Inflammatory macrophage (primary cell): ENCODE results near the gene IFNGR2.
"Not testable (repeated sequence)": the region's sequence is repeated elsewhere in the genome, so short reads cannot be mapped to it uniquely, and the experiment has no call there.

ENCODE experiments used
- DNase-seq, 2 donors: peaks; one replicate each; pipeline ENCODE4 v3.0.0-alpha.2; 2020 to 2022

The IFNGR2 gene

DNA sequence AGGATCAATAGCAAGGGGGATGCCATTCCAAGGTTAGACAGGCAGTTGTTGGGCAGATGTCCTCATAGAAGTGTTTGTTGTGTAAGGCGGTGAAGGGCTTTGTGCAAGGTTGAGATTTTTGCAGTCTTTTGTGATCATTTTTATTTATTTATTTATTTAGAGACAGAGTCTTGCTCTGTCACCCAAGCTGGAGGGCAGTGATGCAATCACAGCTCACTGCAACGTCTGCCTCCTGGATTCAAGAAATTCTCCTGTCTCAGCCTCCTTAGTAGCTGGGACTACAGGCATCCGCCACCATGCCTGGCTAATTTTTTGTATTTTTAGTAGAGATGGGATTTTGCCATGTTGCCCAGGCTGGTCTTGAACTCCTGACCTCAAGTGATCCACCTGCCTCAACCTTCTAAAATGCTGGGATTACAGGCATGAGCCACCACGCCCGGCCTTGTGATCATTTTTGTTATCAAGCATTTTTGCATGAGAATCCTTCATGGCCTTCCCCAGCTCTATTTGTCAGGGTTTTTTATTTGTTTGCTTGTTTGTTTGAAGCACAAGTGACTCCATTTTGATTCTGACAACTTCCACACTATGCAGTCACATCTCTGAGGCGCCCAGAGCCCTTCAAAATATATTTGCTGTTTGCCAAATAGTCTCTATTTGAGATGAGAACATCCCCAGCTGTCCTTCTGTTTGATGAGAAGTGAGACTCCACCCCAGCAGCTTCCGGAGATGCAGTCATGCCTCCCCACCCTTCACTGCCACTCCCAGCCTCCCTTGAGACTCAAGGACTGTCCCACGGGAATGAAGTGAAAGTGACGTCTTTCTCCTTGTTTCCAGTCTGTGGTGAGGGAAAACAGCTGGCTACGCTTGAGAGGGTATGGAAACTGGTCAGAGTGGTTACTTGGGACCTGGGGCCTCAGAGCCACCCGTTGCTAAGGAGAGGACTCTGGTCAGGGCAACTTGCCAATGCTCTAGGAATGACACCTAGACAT, 38.6 kb downstream of the IFNGR2 start:
- DNase-seq: peak in 1 of 2 donors; percentile 15

DNA sequence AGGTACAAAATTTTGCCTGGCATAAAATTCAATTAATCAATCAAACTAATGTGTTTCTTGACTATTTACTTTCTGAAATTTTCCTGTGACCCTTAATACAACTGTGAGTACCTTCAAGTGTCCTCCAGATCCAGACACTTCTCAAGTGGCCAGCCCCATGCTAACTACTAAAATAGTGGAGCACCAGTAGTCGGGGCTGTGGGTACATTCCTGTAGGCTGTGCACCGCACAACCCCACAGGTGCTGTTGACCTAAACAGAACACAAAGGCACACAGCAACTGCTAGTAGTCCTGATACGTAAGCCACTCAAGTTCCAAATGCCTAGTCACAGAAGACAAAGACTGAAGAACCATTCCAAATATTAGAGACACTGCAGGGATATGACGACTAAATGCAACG, 40.0 kb downstream of the IFNGR2 start:
- no peak for DNase-seq

DNA sequence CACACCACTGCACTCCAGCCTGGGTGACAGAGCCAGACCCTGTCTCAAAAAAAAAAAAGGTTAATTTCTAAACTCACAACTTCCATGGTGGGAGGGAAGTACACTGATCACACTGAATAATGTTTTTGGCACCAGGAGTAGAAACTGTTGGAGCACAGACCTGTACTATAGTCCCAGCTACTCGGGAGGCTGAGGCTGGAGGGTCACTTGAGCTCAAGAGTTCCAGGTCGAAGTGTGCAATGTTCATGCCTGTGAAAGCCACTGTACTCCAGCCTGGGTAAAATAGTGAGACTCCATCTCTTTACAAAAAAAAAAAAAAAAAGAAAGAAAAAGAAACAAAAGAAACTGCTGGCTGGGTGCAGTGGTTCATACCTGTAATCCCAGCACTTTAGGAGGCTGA, 41.3 kb downstream of the IFNGR2 start:
- DNase-seq: no peak

DNA sequence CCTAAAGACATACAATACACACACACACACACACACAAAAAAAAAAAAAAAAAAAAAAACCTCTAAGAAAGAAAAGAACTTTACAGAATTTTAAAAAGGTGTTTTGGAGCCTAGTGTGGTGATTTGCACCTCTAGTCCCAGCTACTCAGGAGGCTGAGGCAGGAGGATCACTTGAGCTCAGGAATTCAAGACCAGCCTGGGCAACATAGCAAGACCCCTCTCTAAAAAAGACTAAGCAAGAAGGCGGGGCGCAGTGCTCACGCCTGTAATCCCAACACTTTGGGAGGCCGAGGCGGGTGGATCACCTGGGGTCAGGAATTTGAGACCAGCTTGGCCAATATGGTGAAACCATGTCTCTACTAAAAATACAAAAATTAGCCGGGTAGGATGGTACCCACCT, 43.4 kb downstream of the IFNGR2 start:
- DNase-seq: not testable (repeated sequence)

DNA sequence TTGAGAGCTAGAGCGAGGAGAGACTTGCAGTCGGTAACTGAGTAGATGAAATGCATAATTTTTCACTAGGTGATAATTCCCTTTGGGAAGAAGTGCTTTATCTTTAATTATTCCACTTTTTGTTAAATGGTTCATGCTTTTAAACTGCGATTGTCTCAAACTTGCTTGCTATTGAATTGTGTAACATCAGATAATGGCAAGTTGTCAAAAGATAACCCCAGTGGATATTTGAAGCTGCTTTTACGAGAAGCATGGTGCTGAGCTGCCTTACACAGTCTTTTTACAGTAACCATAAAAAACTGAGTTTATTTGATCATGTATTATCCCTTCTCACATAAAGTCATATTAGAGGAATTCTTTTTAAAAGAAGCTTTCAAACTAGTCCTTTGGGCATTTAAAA, 46.4 kb downstream of the IFNGR2 start:
- no peak for DNase-seq

DNA sequence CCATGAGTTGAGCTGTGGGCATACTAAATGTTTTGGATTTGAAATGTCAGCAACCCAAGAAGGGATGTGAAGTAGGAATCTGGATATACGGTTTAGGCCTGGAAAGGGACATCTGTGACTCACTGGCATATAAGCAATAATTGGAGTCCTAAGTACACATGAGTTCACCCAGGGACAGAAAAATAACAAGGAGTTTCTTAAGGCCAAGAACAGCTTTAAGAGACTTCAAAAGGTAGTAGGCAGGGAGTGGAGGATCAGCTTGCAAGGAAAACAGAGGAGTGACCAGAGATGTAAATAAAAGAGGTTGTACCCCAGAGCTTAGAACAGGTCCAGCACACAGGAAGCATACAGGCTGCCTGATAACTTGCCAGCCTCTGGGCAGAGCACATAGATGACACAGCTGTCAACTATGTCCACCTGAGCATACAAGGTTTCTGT, 48.4 kb downstream of the IFNGR2 start:
- DNase-seq: no peak

DNA sequence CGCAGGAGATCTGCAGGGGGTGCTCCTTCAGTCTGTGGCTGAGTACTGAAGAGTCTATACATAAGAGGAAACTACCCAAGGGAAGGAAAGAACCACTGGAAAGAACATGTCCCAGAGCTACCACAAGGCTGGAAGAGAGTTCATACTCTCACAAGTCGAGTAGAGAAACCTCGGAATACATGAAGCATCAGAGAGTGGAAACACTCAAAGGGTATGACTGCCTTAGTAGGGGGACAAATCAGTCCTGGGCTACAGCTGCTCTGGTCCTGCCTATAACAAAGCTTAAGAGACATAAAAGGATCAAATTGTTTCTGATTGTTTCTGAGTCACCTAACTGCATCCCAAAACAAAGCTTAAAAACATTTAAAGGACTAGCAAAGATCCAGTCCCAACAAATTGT, 49.1 kb downstream of the IFNGR2 start:
- no peak for DNase-seq

DNA sequence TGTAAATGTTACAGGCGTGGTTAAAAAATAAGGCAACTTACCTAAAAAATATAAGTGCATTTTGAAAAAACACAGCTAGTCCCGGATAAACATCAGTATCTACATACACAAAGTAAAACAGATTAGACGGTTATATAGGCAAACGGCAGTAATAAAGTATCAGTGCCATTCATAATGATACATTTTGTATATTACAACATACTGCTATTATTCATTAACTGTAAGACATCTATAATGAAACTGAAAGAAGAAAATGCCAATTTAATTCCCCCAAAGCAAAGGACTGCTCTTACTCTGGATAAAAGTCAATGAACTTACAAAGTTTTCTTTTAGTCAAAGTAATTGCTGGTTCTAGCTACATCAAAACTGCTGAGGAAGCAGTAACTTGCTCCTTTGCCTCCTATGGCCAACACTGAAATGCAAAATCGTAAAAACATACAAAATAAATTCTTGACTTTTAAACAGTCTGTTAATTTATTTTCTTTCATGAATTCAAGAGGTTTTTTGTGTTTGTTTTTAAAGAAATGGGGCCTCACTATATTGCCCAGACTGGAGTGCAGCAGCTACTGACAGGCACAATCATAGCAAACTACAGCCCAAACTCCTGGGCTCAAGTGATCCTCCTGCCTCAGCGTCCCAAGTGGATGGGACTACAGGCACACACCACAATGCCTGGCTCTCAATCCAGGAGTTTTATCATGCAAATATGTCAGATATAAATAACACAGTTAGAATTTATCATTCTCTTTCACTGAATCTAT, 52.7 kb downstream of the IFNGR2 start:
- DNase-seq: no peak

DNA sequence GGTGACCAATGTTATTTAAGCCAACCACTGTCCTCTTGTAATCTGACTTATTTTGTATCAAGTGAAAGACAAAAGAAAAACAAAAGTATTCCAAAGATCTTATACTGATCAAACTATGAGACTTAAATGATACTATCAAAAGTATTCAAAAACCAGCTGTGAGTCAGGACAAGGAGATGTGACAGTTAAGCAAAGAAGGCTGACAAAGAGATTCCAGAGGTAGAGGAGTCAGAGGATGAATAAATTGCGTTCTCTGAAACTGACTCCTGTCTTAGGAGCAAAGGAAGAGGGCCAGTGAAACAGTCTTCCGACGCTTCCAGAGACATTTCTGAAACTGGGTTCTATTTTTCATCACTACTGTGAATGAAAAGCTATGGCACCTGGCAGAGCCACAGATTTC, 55.6 kb downstream of the IFNGR2 start:
- DNase-seq: no peak

DNA sequence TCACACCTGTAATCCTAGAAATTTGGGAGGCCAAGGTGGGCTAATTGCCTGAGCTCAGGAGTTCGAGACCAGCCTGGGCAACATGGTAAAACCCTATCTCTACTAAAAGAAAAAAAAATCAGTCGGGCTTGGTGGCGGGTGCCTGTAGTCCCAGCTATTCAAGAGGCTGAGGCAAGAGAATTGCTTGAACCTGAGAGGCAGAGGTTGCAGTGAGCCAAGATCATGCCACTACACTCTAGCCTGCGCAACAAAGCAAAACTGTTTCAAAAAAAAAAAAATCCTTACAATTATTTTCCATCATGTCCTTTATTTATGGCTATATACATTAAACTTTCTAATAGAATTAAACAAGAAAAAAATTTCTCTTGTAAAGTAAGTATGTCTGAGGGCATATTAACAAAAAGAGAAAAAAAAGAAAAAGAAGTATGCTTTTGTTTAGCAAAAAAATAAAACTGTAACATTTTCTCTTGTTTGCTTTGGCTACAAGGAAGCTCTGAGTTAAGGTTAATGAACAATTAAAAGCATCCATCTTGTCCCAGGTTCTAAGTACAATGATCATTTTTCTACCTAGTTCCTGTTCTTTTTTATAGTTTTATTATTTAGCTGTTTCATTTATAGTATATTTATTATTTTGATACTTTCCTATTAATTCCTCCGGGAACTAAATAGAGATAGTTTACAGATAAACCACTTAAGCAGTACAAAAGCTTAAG, 58.5 kb downstream of the IFNGR2 start:
- DNase-seq: no peak

DNA sequence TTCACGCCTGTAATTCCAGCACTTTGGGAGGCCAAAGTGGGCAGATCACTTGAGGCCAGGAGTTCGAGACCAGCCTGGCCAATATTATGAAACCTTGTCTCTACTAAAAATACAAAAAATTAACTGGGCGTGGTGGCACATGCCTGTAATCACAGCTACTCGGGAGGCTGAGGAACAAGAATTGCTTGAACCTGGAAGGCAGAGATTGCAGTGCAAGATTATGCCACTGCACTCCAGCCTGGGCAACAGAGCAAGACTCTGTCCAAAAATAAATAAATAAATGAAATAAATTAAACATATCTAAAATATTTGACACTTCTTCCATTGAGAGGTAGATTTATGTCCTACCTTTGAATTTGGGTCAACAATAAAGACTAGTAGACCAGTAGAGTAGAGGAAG, 66.0 kb downstream of the IFNGR2 start:
- DNase-seq: not testable (repeated sequence)

DNA sequence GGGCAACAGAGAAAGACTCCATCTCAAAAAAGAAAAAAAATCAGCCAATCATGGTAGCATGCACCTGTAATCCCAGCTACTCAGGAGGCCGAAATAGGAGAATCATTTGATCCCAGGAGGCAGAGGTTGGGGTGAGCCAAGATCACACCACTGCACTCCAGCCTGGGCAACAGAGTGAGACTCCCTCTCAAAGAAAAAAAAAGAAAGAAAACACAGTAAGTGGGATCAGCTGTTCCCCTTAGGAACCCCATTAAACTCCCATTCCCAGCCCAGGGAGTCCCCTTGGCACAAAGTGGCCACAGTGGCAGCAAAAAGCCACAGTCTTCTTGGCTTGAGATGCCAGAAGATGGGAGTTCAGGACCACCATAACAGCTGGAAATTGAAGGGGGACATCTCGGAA, 67.5 kb downstream of the IFNGR2 start:
- DNase-seq: no peak

DNA sequence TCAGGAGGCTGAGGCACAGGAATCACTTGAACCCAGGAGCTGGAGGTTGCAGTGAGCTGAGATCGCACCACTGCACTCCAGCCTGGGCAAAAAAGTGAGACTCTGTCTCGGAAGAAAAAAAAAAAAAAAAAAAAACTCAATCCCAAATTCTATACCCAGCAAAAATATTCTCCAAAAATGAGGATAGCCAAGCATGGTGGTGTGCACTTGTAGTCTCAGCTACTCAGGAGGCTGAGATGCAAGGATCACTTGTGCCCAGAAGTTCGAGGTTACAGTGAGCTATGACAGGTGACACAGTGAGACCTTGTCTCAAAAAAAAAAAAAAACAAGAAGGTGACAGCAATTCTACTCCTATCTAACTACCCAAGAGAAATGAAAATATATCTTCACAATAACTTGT, 70.1 kb downstream of the IFNGR2 start:
- DNase-seq: no peak

DNA sequence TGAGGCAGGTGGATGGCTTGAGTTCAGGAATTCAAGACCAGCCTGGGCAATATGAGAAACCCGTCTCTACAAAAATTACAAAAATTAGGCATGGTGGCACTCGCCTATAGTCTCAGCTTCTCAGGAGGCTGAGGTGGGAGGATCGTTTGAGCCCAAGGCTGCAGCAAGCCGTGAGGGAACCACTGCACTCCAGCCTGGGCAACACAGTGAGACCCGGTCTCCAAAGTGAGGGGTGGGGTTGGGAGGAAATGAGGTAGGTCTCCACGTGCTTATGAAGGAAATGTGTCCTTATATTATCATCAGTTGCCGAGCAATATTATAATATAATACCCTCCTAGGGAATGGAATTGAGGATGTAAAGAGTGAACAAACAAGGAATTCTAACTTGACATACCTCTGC, 73.9 kb downstream of the IFNGR2 start:
- DNase-seq: no peak

DNA sequence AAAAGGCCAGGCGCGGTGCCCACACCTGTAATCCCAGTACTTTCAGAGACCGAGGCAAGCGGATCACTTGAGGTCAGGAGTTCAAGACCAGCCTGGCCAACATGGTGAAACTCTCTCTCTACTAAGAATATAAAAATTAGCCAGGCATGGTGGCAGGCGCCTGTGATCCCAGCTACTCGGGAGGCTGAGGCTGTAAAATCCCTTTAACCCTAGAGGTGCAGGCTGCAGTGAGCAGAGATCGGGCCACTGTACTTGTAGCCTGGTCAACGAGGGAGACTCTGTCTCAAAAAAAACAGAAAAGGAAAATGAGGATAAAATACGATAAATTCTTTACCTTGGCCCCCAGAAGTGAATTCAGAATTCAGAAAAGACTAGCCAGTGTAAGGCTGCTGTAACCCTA, 75.0 kb downstream of the IFNGR2 start:
- no peak for DNase-seq

DNA sequence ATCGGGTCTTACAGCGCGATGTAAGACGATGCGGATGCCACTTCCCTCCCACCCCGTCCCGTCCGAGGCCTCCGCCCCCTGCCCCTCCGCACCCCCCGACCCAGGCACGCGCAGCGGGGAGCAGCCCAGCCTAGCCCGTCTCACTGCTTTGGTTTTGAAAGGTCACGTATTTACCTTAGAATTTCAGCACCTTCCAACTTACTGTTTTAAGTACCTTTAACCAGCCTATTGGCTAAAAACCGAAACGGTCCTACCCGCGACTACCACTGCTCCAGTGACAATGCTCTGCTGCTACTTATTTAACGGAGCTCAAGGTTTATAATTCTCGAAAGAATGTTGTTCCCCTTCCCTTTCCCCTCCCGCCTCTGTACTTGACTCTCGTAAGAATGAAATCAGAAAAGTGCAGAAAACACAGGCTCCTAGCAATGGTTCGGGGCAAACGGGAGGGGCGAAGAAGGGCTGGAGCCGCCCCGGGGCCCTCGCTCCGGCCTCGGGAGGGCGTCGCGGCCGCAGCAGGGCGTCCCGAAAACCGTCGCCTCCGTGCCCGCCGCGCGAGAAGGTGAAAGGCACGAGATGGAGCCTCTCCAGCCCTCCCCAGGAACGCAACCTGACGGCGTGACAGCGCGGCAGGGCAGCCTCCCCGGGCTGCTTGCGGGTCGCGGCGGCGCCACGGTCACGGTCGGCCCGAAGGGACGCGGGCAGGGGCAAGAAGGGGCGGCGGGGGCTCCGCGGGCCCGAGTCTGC, 75.9 kb downstream of the IFNGR2 start:
- DNase-seq: peak; percentile 40 to 42

DNA sequence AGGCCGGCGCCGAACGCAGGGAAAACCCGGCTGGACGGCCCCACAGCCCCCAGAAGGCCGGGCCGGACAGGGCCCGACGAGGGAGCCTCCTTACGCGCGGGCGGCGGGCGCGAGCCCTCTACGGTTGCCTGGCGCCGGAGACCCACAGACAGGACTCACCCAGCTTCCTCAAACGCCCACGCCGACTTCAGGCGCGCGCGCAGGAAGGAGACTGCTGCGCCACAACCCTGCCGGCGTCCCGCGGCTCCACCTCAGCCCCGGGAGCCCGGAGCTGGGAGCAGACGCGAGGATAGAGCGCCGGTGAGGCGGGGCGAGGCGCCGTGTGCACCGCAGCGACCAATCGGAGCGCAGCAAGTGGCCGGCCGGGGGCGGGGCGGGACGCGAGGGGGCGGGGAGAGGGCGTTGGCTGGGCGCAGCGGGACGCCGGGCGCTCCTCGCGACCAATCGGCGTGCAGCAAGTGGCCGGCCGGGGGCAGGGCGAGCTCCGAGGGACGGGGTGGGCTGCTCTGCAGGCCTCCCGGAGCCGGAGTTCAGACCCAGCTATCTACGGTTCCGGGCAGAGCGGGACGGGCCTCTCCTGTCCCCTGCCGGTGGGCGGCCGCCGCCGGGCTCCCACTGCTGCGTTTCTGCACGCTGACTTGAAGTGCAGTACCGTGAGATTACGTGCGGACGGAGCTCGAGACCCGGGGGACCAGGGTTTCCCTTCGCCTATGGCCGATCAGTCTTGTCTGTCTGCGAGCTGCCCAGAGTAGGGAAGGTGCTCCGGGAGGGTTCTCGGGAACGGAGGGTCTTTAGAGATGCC, 76.7 kb downstream of the IFNGR2 start, which contains the start of gene TMEM50B:
TMEM50B (minus strand) TSS at position 296 of the 802 bp plus-strand sequence. CDS start 11,089 bp downstream, outside the sequence.
- peak; percentile 99 to 100 for DNase-seq

DNA sequence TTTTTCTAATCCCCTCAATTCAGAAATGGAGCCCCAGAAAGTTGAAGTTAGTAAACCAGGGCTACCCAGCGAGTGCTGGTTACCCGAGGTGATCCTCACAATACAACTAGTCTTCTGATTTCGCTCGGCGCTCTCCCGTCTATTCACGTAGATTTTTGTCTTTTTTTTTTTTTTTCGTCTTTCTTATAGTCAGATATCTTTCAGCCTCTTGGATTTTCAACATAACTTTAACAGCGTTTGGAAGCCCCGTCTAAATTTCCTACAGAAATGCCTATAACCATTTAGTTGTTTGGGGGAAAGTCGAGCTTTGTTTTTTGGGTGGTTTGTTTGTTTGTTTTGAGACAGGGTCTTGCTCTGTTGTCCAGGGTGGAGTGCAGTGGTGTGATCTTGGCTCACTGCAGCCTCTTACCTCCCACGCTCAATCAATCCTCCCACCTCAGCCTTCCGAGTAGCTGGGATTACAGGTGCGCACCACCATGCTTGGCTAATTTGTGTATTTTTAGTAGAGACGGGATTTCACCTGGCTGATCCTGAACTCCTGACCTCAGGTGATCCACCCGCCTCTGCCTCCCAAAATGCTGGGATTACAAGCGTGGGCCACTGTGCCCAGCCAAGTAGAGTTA, 77.4 kb downstream of the IFNGR2 start:
- no peak for DNase-seq

DNA sequence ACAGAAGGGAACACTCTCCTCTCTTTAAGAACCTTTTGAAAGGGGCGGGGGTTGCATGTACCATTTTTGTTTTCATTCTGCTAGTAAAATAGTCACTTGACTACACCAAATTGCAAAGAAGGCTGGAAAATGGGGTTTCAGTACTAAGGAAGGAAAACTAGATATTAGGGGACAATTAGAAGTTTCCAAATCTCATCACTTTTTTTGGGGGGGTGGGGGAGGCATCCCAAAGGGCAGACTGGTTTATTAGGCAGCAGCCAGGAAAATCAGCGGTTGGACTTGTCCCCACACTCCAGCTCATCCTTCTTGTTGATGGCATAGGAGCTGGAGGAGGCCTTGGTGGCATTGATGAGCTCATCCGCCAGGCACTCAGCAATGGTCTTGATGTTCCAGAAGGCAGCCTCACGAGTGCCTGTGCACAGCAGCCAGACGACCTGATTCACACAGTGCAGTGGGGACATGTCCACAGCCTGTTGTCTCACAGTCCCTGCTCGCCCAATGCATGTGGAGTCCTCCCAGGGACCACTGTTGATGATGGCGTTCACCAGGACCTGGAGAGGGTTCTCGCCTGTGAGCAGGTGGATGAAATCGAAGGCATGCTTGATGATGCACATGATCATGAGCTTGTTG, 78.2 kb downstream of the IFNGR2 start:
- DNase-seq: no peak
